Medulla oblongata (tissue), 1 donor: ENCODE measurements around the gene SNF8.

Experiments used
- DNase-seq: peaks from one replicate; pipeline ENCODE4 v3.0.0-alpha.2; 2015; ENCODE audit errors: extremely low spot score

The SNF8 gene

DNA sequence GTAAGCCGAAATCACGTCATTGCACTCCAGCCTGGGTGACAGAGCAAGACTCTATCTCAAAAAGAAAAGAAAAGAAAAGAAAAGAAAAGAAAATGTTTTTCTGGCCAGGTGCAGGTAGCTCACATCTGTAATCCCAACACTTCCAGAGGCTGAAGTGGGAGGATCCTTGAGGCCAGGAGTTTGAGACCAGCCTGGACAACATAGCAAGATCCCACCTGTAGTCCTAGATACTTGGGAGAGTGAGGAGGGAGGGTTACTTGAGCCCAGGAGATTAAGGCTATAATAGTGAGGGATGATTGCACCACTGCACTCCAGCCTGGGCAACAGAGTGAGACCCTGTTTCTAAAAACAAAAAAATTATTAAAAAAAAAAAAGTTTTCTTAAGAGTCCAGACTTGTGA lies 54.6 kb downstream of the SNF8 start:
- DNase-seq: no peak

DNA sequence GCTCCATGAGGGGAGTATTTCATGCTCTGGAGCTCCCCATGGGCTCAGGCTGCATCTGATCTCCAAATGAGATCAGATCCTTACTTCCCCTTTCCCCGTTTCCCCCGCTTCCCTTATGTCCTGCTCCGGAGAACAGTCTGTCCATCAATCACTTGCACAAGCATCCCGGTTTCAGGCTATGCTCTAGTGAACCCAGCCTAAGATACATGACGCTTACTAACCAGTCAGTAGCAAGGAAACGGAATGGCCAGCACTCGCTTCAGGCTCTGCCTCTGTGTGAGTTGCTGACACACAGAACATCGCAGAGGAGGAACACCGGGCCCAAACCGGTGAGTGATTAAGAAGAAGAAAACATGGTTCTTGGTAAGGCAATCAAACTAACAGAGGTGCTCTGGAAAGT lies 61.5 kb downstream of the SNF8 start:
- DNase-seq: no peak

DNA sequence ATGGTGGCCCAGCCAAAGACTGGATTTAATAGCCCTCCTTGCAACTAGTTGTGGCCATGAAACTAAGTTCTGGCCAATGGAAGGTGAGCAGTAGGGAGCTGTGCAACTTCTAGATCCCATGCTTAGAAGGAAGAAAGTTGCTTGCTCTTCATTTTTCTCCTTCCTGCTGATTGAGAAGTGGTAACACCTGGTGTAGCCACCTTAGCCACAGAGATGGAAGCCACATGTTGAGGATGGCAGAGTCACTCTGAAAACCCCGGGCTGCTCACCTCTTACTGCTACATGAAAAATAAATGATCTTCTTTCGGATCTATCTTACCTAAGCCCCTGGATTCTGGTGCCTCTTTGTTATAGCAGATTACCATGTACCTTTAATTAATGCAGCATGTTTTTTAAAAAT lies 62.4 kb downstream of the SNF8 start:
- no peak for DNase-seq
